ENCODE measurements around the gene CCDC27.

CCDC27 gene

DNA sequence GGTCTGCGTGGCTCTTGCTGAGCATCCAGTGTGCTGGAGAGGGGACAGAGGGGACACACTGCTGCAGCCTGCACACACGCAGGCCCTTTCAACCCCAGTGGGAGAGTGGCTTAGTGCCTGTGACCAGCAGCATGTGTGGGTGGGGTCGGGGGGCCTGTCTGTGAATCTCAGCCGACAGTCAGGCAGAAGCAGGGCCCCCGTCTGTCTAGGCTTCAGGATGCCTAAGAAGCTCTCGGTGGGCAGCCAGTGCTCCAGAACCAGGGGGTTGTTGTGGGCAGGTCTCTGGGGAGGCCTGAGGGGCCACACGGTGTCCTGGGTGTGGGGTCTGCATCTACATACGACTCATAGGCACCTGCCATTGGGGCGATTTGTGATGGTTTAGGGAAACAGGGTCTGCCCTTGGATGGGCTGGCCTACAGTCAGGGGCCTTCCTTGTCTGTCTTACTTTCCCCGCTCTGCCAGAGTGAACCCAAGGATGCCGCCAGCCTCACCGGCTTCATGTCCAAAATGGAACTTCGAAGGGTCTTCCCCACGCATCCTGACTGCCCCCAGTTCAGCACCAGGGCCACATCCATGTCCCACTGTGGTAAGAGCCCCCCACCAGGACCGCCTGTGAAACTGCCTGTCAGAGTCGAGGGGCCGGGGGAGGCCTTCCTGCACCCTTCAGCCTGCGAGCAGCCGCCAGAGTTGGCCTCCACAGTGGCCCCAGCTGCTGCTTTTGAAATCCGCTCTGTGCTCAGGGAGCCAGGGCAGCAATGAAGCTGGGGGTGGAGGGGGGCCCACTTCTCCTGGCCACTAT is 1.6 kb downstream of the CCDC27 start:
- no peak for DNase-seq (ENCODE audit: low spot score)

- no peak for DNase-seq (ENCODE audit: low spot score)
Measured at GRCh38 chr1:3756394-3756793, 4.1 kb downstream of the CCDC27 start.

DNA sequence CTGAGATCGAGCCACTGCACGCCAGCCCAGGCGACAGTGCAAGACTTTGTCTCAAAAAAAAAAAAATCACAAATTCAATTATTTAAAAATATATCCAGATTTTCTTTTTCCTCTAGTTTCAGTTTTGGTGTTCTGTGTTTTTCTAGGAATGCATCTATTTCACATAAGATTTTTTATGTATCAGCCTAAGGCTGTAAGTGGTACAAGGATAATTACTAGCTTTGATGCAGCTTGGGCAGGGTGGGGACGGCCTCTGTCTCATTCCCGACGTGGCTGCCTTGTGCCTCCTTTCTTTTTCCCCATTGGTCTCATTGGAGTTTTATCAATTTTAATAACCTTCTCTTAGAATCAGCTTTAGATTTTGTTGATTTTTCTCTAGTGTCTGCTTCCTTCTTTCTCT is 6.9 kb downstream of the CCDC27 start:
- no peak for DNase-seq (ENCODE audit: low spot score)

GRCh38 chr1:3759796-3760195 is 7.5 kb downstream of the CCDC27 start:
- DNase-seq (ENCODE audit: low spot score): no peak

DNA sequence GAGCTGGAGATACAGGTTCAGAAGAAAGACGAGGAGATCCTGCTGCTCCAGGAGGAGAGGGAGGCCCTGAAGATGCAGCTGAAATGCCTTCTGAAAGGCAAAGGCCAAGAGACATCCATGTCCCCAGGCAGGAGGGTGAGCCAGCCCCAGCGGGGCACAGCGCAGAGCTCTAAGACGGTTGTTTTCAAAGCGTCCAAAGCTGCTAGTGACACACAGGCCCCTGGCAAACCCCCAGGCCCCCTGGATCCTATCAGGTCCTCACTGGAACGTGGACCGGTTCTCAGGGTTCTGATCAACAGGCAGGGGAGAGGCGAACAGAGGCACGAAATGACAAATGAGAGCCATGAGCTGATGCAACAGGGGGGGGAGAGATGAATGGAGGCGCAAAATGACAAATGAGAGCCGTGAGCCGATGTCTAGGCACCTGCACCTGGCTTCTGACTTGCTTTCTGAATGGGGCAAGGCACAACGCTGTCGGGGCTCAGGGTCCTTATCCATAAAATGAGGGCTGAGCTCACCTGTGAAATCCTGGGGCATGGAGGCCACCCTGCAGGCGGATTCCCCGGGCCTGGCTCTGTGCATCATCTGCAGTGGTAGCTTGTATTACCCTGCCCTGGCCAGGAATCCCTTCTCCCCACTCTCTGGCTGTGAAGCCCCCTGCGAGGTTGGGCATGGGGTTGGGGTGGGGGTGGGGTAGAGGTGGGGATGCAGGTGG is 9.2 kb downstream of the CCDC27 start:
- DNase-seq (ENCODE audit: low spot score): no peak

- DNase-seq (ENCODE audit: low spot score): no peak
Measured at GRCh38 chr1:3762151-3762872, 10.1 kb downstream of the CCDC27 start.

DNA sequence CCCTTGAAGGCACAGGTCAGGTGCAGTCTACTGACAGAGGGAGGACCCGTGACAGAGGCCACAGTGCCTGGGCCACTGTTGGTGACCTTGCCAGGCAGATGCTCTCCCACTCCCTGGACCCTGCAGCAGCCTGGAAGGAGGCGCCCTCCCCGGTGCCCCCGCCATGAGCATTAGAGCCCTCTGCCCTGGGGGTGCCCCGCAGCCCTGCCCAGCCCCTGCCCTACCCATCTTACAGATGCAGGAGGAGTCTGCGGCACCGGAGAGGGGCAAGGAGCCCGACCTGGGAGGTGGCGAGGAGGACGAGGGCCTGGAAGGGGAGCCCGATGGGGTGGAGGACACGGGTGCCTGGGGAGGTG is 10.6 kb downstream of the CCDC27 start:
- no peak for DNase-seq (ENCODE audit: low spot score)

GRCh38 chr1:3763351-3764125 is 11.3 kb downstream of the CCDC27 start:
- no peak for DNase-seq (ENCODE audit: low spot score)

DNA sequence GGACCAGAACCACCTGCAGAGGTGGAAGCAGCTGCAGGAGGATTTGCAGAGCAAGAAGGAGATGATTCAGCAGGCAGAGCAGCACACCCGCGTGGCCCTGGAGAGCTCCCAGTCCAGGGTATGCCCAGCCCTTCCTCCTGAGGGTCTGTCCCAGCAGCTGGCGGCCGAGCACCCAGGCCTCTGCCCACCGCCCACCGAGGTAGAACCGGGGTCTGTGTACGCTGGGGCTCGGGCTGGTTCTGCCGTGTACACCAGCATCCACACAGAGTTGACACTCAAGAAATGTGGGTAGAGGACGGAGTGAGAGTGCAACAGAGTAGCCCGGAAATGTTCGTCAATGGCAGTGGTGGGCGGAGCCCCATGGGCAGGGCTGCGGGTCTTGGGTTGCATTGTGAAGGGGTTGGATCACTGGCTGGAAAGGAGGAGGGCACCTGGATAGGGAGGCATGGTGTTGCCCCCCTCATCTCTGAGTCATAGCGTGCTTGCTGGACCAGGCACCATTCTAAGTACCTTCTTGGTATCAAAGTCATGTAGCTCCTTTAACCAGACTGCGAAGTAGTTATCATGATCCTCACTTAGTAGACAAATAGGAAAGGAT is 15.2 kb downstream of the CCDC27 start:
- DNase-seq (ENCODE audit: low spot score): no peak

- DNase-seq (ENCODE audit: low spot score): no peak
Measured at GRCh38 chr1:3768811-3769390, 16.7 kb downstream of the CCDC27 start.

DNA sequence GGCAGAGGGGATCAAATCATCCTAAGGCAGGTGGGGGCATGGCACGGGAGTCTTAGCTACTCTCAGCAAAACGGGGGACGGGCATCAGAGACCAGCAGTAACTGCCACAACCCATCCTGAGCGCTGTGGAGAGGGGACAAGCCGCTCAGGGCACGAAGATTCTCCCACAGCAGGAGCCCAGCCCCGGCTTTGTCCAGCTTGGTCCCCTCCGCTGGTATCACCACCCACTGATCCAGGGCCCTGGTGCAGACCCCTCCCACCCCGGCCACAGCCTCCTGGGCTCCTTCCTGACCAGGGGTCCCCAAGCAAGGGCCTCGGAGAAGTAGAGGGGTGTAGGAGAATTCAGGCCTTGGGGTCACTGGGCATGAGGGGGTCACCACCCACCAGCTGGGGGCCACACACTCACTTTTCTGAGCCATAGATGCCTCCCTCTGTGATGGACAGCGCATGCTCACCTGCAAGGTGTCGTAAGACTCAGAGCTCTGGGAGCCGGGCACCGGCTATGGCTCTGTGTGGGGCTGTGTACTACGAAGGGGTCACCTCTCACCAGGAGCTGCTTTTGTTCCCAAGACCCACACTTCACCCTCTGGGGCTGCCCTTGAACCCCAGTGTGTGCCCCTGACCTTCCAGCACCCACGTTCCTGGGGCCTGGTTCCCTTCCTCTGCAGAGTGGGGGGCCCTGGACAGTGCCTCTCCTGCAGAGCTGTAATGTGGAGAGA is 18.0 kb downstream of the CCDC27 start:
- DNase-seq (ENCODE audit: low spot score): no peak

- DNase-seq (ENCODE audit: low spot score): peak; percentile 19
Measured at GRCh38 chr1:3771108-3772026, 19.1 kb downstream of the CCDC27 start.

DNA sequence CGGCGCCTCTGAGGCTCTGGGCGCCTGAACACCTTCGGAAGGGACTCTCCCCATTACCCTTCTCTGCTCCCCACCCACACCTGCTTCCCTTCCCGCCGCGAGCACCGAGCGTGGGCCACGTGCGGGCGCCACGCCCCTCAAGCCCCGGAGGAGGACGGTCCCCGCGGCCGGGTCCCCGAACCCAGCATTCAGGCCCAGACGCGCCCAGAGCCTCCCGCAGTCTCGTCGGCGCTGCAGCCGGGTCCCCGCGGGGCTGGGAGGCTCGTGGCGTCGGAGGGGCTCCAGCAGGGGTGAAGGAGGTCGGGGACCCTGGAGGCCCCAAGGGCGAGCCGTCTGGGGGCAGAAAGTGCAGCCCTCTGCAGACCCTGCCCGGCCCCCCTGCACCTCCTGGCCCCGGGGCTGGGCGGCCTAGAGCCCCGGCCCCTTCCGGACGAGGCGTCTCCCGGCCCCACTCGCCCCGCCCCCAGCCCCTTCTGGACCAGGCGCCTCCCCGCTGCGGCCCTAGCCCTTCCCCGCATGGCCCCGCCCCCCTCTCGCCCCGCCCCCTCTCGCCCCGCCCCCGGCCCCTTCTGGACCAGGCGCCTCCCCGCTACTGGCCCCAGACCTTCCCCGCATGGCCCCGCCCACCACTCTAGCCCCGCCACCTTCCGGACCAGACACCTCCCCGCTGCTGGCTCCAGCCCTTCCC is 19.9 kb downstream of the CCDC27 start:
- DNase-seq (ENCODE audit: low spot score): peak; percentile 73

DNA sequence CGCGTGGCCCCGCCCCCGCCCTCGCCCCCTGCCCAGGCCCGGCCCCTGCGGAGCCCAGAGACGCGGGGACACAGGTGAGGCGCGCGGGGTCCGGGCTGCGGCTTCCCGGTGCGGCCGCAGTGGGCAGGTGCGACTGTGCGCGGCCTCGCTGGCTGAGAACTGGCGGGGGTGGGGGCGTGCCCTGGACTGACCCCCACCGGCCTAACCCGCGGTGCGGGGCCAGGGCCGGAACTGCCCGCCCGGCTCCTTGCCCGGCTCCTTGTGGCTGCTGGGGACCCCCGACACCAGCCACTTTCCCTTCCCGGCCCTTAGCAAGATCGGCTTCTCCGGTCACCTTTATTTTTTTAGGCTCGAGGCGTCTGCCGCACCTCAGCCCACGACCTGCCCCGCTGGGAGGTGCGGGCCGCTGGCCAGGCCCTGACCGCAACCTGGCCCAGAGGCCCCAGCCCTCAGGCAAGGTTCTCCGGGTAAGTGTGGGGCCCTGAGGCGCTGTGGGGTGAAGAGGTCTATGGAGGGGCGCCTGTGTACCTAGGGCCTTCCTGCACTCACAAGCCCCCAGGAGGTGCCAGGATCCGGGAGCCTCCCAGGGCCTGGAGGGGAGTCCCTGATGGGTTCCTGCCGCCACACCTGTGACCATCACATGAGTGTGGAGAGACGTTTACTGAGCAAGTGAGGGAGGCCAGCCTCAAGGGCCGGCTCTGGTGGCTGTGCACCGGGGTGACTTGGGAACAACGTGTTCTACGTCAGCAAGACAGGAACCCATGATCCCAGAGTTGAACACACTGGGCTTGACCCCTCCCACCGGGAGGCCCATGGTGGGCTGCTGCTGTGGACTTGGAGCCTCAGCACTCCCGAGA is 20.7 kb downstream of the CCDC27 start, which contains the start of gene SMIM1:
Gene SMIM1, plus strand, starts transcription at position 35 of the 857 bp plus-strand sequence. CDS start 2,625 bp downstream, outside the sequence.
- DNase-seq (ENCODE audit: low spot score): no peak

GRCh38 chr1:3773572-3774275 is 21.5 kb downstream of the CCDC27 start:
- DNase-seq (ENCODE audit: low spot score): no peak

- no peak for DNase-seq (ENCODE audit: low spot score)
Measured at GRCh38 chr1:3774276-3774945, 22.2 kb downstream of the CCDC27 start.

All from SK-N-DZ (cell line).